Right lobe of liver (tissue), 4 donors: ENCODE measurements around the gene MS4A18.

Experiments
- CTCF ChIP-seq, 4 donors: fragments of 200-600 bp in 3 of 4; fragments of 450-650 bp in 1 of 4; IDR thresholded peaks; one replicate each; pipeline versions ENCODE4 v1.5.1 to v1.8.0; 2016 to 2022; ENCODE audit warnings: antibody characterized with exemption in 4 of 4, mild to moderate bottlenecking in 2 of 4
- POLR2A ChIP-seq: fragments of 450-650 bp; IDR thresholded peaks from one replicate; pipeline ENCODE4 v1.6.1; 2017; ENCODE audit warnings: antibody characterized with exemption, mild to moderate bottlenecking
- donor health status: DM: no; HTN: no; CAD: no.
- donor health status: DM: no; HTN: no; CAD: no.
- donor health status: DM: no; HTN: yes; CAD: no.

- TF ChIP-seq POLR2A (no peak), CTCF (IDR thresholded peaks at IDR 0.05) (no peak)
Observed at GRCh38 chr11:60783141-60783484, 58.6 kb downstream of the MS4A18 start.
